Cerebellar nuclear complex (tissue), 1 donor: ENCODE results near the gene EML6.

Source experiments
- DNase-seq, 2 experiments: peaks; one replicate each; lab custom pipeline; 2025; lab: John Stamatoyannopoulos, UW

Gene EML6

DNA sequence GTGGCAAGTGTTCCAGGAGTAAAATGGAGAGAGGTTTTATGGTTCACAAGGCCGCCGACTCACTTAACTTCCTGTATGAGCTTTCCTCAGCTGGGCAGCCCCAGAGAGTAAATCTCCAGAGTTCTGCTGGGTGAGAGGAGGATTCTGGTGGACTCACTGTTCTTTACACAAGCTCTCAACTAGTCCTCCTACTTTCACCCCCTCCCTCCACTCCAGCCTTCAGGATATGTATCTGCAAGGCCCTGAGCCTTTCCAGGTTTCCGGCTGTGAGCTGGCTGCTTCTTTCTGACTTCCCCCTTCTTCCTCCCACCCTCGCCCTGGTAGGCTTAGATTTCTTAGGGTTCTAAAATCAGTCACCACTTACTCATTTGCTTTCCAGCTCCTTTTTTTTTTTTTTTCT lies 34.0 kb downstream of the EML6 start:
- DNase-seq = no peak

DNA sequence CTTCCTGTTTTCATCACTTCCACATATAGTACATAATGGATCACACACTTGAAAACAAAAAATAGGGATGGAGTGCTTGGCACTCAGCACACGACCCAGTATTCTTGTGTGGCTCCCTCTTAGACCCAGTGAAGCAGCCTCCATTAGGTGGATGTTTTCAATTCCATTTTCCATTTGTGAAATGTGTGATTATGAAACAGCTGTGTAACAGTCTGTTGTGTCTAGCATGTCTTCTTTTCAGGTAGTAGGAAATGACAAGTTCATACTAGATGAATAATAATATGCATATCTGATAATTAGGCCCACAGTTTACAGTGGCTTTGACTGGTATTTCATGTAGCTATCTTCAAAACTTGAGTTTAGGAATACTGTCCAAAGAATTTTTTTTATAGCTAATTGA lies 35.5 kb downstream of the EML6 start:
- no peak for DNase-seq

- no peak for DNase-seq
These were observed 36.8 kb downstream of the EML6 start for GRCh38 chr2:54760310-54760709.

GRCh38 chr2:54763636-54764291 lies 40.3 kb downstream of the EML6 start:
- DNase-seq = no peak

DNA sequence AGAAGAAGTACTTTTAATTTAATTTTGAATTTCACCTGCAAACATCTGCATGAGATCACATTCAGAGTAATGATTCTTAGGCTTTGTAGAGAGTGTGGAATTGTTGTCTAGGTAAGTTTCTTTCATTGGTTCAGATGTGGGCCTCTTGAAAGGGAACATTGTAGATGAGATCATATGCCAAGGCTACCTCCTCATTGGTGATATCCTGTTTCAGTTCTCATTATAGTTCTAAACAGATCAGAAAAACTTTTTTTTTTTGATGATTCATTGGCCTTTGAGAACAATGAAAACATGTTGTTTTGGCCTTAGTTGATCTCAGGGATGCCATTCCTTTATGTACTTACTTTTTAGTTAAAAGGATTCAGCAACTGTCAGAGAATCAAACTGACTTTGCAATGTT lies 44.5 kb downstream of the EML6 start:
- DNase-seq = no peak

DNA sequence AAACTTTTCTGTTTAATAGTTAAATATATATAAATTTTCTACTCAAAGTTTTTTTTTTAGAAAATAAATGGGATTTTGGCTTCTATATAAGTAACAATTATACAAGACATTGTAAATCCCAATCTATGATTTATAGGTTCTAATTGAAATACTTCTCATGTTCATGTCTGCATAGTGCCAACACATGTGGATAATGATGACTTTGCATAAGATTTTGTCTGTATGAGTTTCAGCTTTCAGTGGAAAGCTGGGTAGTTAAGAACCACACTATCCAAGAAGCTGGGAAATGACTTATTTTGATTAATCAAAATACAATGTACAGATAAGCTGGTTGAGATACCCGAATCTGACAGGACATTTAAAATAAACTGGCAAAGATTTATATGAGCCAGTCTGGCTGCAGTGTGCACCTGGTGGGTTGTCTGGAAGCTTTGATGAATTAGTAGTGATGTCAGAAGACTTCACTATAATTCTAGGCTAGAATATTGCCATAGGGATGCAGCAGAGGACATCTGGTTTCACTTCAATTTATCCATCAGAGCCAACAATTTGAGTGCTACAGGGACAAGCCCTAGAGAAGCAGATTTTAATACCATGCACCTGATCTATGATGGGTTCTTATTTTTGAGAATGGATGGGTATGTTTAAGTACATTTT lies 45.4 kb downstream of the EML6 start:
- DNase-seq = no peak

- no peak for DNase-seq
These were observed 46.7 kb downstream of the EML6 start for GRCh38 chr2:54770211-54770610.

DNA sequence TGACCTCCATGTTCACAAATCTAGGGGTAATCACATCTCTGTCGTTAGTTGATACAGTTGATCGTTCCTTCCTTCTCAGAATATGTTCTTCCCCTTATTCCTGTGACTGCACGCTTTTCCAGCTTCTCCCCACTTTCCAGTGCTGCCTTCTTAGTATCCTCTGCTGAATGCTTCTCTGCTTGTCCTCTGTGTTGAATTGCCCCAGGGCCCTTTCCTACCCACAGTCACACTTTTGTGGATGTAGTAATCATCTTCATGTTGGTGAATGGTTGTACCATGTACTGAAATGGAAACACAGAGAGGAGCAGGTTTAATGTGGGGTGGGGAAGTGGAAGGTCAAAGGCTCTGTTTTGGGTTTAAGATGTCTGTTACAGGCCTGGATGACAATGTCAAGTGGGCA lies 47.2 kb downstream of the EML6 start:
- DNase-seq = no peak

GRCh38 chr2:54771166-54771885 lies 47.9 kb downstream of the EML6 start:
- no peak for DNase-seq

DNA sequence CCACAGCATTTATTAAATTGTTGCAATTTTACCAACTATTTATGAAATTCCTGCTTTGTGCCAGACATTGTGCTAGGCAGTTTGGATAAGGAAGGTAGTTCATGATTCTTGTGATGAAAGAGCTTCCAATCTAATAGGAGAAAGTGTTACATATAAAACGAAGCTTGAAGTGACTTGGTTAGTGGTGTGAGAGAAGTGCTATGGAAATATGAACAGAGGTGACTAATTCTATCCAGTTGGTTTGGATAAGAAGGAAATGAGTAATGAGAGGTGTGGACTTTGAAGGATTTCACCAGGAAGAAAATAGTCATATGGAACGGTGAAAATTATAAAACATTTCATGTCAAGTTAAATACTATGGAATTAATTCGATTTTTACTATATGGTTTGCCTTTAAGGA lies 48.6 kb downstream of the EML6 start:
- DNase-seq = no peak

- no peak for DNase-seq
These were observed 49.1 kb downstream of the EML6 start for GRCh38 chr2:54772531-54772930.

DNA sequence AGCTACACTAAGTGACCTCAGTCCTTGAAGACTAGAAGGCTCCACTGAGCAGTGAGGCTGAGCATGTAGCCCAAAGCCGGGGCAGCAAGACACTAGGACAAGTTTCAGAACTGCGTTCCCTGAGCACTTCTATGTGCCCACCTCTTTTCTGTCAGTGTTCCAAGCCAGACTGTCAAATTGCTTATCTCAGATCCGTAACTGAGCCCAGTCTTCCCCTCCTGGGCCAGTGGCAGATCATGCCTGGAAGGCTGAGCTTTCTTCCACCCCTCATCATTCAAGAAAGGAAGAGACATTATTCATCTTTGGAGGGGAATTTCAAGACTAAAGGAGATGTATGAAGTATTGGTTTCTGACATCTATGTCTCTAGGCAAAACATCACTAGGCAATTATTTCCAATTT lies 49.8 kb downstream of the EML6 start:
- DNase-seq = no peak

DNA sequence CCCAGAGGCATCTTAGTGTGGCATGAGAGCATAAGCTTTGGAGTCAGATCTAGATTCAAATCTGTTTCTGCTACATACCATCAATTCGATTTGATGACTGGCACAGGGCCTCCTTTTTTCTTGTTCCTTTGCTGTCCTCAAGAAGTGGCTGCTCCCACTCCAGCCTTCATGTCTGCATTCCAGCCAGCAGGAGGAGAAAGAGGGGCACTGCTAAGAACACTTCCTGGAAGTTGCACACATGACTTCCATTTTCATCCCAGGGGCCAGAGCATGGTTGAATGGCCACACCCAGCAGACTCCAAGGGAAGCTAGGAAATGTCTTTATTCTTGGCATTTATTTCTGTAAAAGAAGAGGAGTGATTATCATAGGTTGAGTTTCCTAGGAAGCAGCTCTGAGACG lies 50.4 kb downstream of the EML6 start:
- no peak for DNase-seq

DNA sequence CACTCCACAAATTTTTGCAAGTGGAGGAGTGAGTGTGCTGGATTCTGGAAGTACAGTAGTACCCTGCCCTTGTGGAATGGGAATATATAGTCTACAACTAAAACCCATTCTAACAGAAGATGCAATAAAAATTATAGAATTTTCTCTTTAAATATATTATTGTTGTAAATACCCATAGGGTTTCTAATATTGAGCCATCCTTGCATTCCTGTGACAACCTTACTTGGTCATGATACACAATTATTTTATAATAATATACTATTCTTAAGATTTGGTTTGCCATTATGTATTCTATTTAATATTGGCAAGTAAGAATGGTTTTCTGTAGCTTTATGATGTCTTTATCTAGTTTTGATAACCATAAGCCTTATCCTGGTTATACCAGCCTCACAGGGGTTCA lies 52.2 kb downstream of the EML6 start:
- DNase-seq = no peak

DNA sequence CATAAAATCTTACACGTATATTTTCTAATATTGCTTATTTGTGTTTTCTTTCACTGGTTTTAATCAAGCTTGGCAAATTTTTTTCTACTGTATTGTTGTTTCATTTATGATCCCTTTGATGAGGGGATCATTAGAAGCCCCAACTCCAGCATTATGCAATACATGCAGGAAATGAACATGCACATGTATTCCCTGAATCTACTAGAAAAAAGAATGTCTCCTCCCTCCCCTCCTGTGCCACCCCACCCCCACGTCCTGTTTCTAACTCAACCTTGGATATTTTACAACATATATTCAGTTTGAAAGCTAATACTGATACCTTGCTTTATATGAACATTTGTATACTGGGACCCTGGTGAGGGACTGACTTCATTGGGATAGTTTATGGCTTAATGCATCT lies 53.0 kb downstream of the EML6 start:
- no peak for DNase-seq

DNA sequence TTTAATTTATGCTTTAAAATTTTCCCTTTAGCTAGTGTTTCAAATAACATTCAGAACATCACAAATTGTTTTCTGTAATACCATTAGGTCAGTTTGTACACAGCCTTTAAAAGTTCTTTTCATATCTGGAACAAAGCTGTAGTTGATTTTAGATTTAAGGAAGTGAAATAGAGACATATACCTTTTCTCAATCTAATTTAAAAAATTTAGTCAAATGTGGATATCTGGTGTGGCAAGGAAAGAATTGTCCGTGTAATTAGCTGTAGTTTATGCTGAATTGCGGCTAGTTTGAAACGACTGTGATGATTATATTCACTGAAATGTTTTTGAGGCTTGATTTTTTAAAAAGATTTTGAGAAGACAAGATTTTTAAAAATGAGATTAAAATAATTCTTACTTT lies 59.9 kb downstream of the EML6 start:
- DNase-seq = no peak

DNA sequence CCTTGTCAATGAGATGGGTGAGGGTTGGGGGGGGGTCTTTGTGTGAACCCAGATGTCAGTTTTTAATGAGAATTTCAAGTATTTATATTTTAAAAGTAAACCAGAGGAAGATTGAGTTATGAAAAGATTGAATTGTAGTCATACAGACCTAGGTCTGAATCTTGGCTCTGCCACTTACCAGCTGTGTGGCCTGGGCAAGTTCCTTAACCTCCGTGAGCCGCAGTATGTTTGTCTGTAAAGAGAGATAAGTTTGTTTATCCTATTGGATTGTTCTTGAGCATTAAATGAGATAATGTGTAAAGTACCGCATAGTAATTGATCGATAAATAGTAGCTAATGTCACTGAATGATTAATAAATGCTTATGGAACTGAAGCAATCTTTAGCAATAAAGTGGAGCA lies 63.8 kb downstream of the EML6 start:
- DNase-seq = no peak

DNA sequence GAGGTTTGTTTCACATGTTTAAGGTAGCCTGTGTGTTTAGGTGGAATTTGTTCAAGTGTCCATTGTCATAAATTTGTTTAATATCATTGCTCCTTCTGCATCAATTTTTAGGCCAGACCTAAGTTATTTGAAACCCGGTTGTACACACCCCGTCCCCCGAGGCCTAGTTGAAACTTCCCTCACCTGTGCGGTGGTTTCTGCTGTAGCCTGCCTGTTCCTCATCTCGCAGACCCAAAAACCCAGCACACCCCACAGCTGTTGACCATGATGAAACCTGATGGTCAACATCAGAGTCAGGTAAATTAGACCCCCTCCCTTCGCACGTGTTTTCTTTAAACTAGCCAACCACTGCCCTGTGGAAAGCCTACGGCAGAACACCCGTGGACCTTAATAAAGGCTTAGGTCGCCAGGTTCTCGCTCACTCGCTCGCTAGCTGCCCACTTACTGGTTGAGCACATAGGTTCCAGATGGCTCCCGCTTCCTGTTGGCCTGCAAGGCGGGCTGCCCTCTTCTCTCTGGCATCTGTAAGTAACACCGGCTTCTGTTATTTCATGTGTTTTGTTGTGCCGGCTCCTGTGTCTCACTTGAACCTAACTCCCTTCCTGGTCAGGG lies 64.4 kb downstream of the EML6 start:
- DNase-seq = no peak

GRCh38 chr2:54789878-54790277 lies 66.4 kb downstream of the EML6 start:
- no peak for DNase-seq

- no peak for DNase-seq
These were observed 68.4 kb downstream of the EML6 start for GRCh38 chr2:54791831-54792230.

GRCh38 chr2:54797307-54797706 lies 73.8 kb downstream of the EML6 start:
- DNase-seq = no peak

DNA sequence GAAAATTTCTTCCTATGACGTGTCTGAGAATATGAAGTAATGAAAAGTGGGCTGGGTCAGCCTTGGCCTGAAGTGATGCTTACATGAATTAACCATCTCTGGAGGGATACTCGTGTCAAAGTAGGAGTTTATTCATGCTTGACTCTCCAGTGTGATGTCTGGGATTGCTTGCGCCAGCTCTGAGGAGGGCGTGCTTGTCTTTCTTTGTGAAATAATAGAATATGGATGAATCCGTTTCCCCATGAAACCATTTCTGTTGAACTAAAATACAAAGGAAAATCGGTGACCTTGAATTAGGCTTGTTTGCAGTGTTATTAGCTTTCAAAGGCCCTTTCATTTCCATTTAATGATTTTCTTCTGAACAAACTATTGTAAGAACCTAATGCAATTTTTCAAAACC lies 77.9 kb downstream of the EML6 start:
- DNase-seq = no peak
